NCI-H1436 (cell line): Measurements from ENCODE around the gene SRRM3.
"Not testable (repeated sequence)": the region's sequence is repeated elsewhere in the genome, so short reads cannot be mapped to it uniquely, and the experiment has no call there.

ENCODE experiments used
- DNase-seq: peaks from one replicate; lab custom pipeline; 2025; lab: John Stamatoyannopoulos, UW

SRRM3 gene

DNA sequence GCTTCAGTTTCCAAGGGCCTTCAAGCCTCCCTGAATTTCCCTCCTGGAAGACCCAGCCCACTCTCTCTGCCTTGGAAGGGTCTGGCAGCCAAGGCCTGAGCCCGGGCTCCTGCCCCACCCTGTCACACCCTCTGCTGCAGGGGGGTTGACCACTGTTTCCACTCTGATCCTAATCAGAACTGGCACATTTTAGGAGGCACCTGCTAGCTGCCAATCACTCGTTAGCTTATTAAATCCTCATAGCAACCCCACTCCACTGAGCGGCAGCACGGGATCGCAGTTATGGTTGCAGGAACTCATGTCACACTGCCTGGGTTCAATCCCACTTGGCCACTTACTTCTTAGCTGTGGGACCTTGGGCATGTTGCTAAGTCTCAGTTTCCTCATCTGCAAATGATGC lies 113.7 kb downstream of the SRRM3 start:
- DNase-seq: no peak

DNA sequence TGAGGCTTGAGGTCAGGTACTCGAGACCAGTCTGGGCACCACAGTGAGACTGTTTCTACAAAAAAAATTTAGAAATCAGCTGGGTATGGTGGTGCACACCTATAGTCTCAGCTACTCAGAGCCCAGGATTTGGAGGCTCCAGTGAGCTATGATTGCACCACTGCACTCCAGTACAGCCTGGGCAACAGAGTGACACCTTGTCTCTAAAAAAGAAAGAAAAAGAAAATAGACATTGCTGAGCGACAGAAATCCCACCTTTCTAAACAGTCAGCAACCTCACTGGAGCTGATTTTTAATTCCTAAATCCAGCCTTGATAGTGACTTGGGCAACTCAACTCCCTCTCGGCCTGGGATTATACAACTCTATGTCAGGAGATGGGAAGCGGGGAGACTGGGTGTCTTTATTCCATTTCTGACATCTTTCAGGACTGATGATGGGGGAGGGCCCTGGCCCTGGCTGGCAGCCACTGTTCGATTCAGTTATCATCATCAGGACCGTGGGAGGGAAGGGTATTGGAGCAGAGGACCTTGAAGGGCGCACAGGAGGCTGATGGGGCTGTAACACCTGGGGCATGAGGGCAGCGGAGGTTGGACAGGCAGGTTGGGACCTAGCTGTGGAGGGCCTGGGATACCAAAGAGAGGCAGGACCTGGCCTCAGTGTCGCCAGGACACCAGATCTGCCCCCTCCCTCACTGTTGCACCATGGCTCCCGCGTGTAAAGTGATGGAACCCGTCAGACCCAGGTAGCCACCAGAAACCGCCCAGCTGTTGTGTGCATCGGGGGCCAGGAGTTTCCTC lies 115.5 kb downstream of the SRRM3 start:
- no peak for DNase-seq

DNA sequence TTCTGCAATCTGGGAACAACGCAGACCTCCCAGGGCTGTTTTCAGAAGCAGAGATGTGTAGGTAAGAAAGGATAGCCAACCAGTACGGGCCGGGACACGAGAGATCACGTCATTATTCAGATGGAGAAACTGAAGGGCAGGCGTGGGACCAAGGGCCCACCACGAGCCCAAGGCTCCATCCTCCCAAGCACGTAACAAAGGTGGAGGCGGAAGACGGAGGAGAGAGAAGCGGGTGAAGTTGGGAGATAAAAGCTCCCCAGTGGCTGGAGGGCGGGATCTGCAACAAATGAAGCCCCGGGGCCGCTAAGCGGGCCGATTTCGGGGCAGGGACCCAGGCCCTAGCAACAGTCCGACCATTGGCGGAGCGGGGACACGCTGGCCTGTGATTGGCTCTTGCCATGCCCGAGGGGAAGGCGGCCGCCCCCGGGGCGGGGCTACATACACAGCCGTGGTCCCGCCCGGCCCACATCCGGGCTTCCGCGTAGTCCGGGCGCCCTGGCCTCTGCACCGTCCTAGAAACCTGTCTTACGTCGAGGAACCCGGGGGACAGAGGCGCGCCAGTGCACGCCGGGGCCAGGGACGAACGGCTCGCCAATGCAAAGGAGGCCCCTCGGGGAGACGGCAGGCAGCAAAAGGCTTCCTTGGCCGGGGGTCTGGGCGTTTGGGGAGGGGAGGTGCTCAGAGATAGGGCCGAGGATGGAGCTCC lies 116.2 kb downstream of the SRRM3 start:
- DNase-seq: peak; percentile 97

DNA sequence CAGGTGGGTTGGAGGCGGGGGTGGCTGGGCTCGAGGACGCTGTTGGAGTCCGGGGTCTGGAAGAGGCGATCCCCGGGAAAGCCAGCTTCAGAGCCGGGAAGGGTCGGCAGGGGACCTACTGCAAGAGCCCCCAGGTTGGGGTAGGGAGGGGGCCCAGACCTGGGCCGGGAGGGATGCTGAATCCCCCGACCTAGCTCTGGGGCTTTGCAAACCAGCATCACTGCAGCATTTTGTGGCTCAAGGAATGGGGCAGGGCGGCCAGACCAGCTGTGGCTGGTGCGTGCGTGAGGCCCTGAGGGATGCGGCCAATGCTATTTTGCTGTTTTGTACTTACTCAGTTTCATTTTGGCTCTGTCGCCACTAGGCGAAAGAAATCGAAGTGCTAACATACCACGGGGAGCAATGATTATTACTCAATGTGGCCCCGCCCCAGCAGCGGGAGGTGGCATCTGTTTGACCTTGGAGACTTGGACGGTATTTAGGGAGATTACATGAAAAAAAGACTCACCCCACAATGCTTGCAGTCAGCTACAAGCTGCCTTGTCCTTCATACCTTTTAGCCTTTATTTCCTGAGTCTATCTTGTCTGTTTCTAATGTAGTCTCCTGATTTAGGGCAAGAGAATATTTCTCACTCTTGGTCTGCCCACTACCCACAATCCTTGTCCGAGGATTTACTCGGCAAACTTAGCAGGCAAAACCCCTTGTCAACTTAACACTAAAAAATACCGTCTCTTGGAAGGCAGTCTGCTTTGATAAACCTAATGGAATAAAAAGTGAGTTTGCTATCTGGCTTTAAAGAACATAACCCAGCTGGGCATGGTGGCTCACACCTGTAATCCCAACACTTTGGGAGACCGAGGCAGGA lies 117.0 kb downstream of the SRRM3 start:
- peak; percentile 50 for DNase-seq

DNA sequence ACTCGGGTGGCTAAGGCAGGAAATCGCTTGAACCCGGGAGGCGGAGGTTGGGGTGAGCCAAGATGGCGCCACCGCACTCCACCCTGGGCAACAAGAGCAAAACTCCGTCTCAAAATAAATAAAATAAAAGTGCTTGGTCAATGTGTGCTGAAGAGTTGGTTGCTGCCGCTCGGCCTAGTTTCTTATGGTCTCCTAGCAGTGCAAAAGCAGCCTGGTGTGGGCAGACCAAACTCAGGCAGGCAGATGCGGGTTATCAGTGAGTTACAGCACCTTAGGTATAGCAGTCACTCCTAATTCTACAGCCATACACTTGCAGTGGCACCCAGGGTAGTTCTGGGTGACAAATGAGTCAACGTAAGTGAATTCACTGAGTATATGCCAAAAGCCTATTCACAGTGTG lies 123.4 kb downstream of the SRRM3 start:
- DNase-seq: no peak

- DNase-seq: no peak
These were observed 124.1 kb downstream of the SRRM3 start for GRCh38 chr7:76325811-76326210.

GRCh38 chr7:76326646-76327233 lies 125.0 kb downstream of the SRRM3 start:
- no peak for DNase-seq

DNA sequence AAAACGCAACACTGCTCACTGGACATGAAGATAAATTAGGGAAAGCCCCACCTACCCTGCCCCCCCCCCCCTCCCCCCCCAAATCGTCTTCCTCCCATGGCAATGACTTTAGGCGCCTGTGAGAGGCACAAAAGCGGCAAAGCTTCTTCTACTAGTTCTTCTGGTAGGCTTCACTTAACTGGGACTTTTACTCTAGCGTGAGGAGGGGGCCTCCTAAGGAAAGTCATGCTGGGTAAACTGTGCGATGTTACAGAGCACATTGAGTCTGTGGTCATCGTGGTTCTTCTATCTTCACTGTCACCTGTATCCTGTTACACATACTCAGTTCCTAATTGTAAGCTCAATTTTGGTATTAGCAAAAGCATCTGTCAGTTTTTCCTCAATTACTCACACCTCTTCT lies 125.9 kb downstream of the SRRM3 start:
- DNase-seq: no peak

GRCh38 chr7:76328389-76328788 lies 126.7 kb downstream of the SRRM3 start:
- no peak for DNase-seq

- no peak for DNase-seq
These were observed 127.8 kb downstream of the SRRM3 start for GRCh38 chr7:76329479-76329878.

DNA sequence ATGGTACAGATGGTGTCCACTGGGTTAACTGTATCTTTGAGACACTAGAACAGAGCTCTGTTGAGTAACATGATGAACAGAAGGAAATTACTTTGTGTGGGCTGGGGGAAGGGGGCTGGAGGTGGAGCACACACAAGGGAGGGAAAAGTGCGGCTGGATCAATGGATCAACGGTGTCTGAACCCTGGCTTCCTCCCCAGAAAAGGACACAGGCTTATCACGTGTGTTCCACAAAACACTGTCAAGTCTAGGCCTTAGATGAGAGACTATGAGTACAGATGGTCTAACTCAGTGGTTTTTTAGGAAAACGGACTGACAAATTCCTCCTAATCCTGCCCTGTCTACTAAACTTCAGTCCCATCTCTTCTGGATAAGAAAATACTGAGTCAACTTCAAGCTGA lies 128.6 kb downstream of the SRRM3 start:
- DNase-seq: no peak

DNA sequence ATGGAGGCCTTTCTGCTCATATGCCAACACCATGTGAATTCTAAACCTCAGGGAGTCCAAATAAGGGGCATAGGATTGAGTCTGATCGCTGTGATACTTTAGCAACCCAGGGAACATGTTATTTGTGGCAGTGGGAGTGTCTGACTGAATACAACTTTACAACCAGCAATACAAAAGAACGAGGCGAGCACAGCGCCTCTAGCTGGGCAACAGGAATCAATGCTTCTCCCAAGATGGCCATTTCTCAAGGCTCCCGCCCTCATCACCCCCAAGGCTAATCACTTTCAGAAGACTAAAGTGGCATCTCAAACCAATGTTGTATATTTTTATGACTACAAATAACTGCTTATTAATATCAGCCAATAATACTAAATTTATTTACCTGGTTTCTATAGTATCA lies 129.0 kb downstream of the SRRM3 start:
- DNase-seq: no peak

GRCh38 chr7:76332078-76332477 lies 130.4 kb downstream of the SRRM3 start:
- no peak for DNase-seq

DNA sequence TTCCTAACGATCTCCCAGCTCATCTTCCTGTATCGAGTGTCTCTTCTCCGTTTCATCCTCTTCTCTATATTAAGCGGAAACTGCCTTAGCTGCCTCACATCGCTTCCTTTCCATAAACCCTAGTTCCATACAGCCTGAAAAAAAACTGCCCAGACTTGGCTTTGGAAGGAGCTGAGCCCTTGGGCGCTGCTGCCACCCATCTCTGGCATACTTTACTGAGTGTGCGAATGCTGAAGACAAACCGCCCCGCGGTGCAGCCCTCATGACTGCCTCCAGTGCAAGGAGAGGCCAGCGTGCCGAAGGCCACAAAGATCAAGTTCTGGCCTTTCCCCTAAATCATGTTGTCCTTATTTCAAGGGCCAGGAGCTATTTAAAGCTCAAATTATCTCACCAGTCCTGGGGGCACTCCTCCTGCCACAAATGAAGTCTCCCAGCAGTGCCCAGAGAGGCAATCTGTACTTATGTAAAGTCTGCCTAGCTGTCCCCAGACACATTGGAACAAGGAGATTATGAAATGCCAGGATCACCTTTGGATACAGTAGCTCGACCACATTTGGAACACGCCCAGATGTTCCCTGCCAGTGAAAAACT lies 131.9 kb downstream of the SRRM3 start:
- DNase-seq: no peak

- DNase-seq: no peak
These were observed 132.7 kb downstream of the SRRM3 start for GRCh38 chr7:76334320-76334967.

DNA sequence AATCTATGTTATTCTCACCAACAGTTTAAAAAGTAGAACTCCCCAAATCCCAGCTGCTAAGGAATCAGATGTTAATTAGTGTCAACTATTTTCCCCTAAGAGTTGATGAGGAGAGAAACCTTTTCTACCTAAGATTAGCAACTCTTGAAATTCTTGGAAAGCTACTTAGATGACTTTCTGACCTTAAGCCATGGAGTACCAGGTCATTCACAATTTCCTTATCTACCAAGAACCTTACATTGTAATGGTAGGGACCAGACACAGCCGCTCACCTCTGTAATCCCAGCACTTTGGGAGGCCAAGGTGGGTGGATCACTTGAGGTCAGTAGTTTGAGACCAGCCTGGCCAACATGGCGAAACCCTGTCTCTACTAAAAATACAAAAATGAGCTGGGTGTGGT lies 133.7 kb downstream of the SRRM3 start:
- not testable (repeated sequence) for DNase-seq

- no peak for DNase-seq
These were observed 134.4 kb downstream of the SRRM3 start for GRCh38 chr7:76336094-76336493.
